CD14-positive monocyte (primary cell): Measurements from ENCODE around the gene ELMO2. TPM values are rescaled to one million over a fixed set of nuclear protein-coding genes. Genes with fewer than 3 reads are reported as not detected.

Experiments
- DNase-seq, 3 donors: peaks; one replicate each; pipeline ENCODE4 v3.0.0-alpha.2; 2011 to 2022
- H2AFZ ChIP-seq: 2 replicates; pipeline ENCODE4 v1.6.0; 2012; ENCODE audit warnings: mild to moderate bottlenecking, low read depth, low read length, inconsistent platforms; ENCODE audit not compliant: insufficient read depth, poor library complexity, severe bottlenecking
- H3K27ac ChIP-seq, 2 donors: 1 replicate in 1 of 2; 2 replicates in 1 of 2; pipeline ENCODE4 v1.5.1; 2012 to 2013; ENCODE audit warnings: low read length in 2 of 2, control low read depth in 1 of 2, inconsistent platforms in 1 of 2, low read depth in 1 of 2, mild to moderate bottlenecking in 1 of 2
- H3K27me3 ChIP-seq, 2 donors: one replicate each; pipeline versions ENCODE4 v1.6.0 to v1.6.1; 2011 to 2013; ENCODE audit warnings: low read length in 2 of 2; ENCODE audit not compliant: control insufficient read depth in 2 of 2, insufficient read depth in 2 of 2
- H3K36me3 ChIP-seq, 2 donors: replicated peaks in 1 of 2; 1 replicate in 1 of 2; 2 replicates in 1 of 2; pipeline versions ENCODE4 v1.5.1 to v1.6.1; 2012 to 2013; ENCODE audit warnings: low read length in 2 of 2, control low read depth in 1 of 2, inconsistent platforms in 1 of 2, mild to moderate bottlenecking in 1 of 2; ENCODE audit not compliant: insufficient read depth in 2 of 2, control insufficient read depth in 1 of 2
- H3K4me1 ChIP-seq, 2 donors: 1 replicate in 1 of 2; 2 replicates in 1 of 2; pipeline versions ENCODE4 v1.5.1 to v1.6.1; 2012 to 2013; ENCODE audit warnings: low read length in 2 of 2, control low read depth in 1 of 2, inconsistent platforms in 1 of 2, mild to moderate bottlenecking in 1 of 2, moderate library complexity in 1 of 2; ENCODE audit not compliant: insufficient read depth in 2 of 2, control insufficient read depth in 1 of 2
- H3K4me2 ChIP-seq: replicated peaks from 2 replicates; pipeline ENCODE3; 2012; ENCODE audit warnings: low read length, moderate library complexity, mild to moderate bottlenecking; ENCODE audit not compliant: poor library complexity, severe bottlenecking; ENCODE audit errors: extremely low read depth
- H3K4me3 ChIP-seq, 3 experiments: fragments of 200-600 bp in 1 of 3; sonication (generic) in 1 of 3; replicated peaks in 1 of 3; 1 replicate in 2 of 3; 2 replicates in 1 of 3; pipeline ENCODE4 v1.5.1; 2011 to 2013; ENCODE audit warnings: low read length in 3 of 3, mild to moderate bottlenecking in 3 of 3, control low read depth in 2 of 3, low read depth in 2 of 3, inconsistent platforms in 1 of 3, moderate library complexity in 1 of 3
- H3K79me2 ChIP-seq: 2 replicates; pipeline ENCODE4 v1.6.0; 2012; ENCODE audit warnings: mild to moderate bottlenecking, control low read depth, inconsistent platforms, low read length, moderate library complexity; ENCODE audit not compliant: insufficient read depth
- H3K9ac ChIP-seq: 2 replicates; pipeline ENCODE4 v1.6.0; 2017; ENCODE audit warnings: low read length, mild to moderate bottlenecking; ENCODE audit not compliant: insufficient read depth, poor library complexity, severe bottlenecking
- H3K9me3 ChIP-seq, 2 donors: replicated peaks in 1 of 2; 1 replicate in 1 of 2; 2 replicates in 1 of 2; pipeline versions ENCODE4 v1.5.1 to v1.6.1; 2012 to 2013; ENCODE audit warnings: low read length in 2 of 2, control low read depth in 1 of 2; ENCODE audit not compliant: control insufficient read depth in 1 of 2, insufficient read depth in 1 of 2
- H4K20me1 ChIP-seq: 2 replicates; pipeline ENCODE4 v1.6.0; 2012; ENCODE audit warnings: mild to moderate bottlenecking, low read length, control low read depth, moderate library complexity; ENCODE audit not compliant: insufficient read depth
- H3K27ac Mint-ChIP-seq, 7 donors: one replicate each; pipeline ENCODE4 v1.8.0; 2020; ENCODE audit warnings: mild to moderate bottlenecking in 7 of 7, mixed read lengths in 7 of 7, moderate library complexity in 6 of 7, inconsistent platforms in 2 of 7
- H3K27me3 Mint-ChIP-seq, 3 donors: one replicate each; pipeline ENCODE4 v1.8.0; 2021 to 2022; ENCODE audit warnings: low read depth in 3 of 3, mild to moderate bottlenecking in 3 of 3, mixed read lengths in 3 of 3, moderate library complexity in 3 of 3, inconsistent platforms in 1 of 3
- H3K36me3 Mint-ChIP-seq, 2 donors: one replicate each; pipeline ENCODE4 v1.8.0; 2020; ENCODE audit warnings: mixed read lengths in 2 of 2, inconsistent platforms in 1 of 2, mild to moderate bottlenecking in 1 of 2
- H3K4me1 Mint-ChIP-seq: one replicate; pipeline ENCODE4 v1.8.0; 2020; ENCODE audit warnings: mild to moderate bottlenecking, mixed read lengths
- H3K4me3 Mint-ChIP-seq, 2 donors: one replicate each; pipeline ENCODE4 v1.8.0; 2020; ENCODE audit warnings: mild to moderate bottlenecking in 2 of 2, mixed read lengths in 2 of 2, moderate library complexity in 1 of 2
- H3K9me3 Mint-ChIP-seq, 7 donors: one replicate each; pipeline ENCODE4 v1.8.0; 2020 to 2022; ENCODE audit warnings: mixed read lengths in 7 of 7, mild to moderate bottlenecking in 6 of 7, moderate library complexity in 6 of 7, inconsistent platforms in 2 of 7
- WGBS: methylation state at CpG from one replicate; pipeline ENCODE4 v1.1.5; 2013; ENCODE audit warnings: missing lambda C conversion rate; ENCODE audit not compliant: insufficient coverage; 5-methylcytosine and 5-hydroxymethylcytosine counted together
- intact Hi-C, 2 donors: fragments of 100-400 bp; cut with micrococcal nuclease; formaldehyde crosslinking; loops; one replicate each; pipeline versions ENCODE4 v1.15.0 to v1.15.1; 2023
- polyA plus RNA-seq, 3 donors: library from polyadenylated mRNA; depleted of rRNA in 1 of 3; unstranded in 2 of 3; stranded (reverse) in 1 of 3; fragments of 300-500 nt in 2 of 3; fragments of >200 nt in 1 of 3; fragmentation: Illumina TruSeq in 2 of 3; gene quantifications; 1 replicate in 2 of 3; 2 replicates in 1 of 3; pipeline ENCODE4 v1.2.3, GENCODE V29; 2012 to 2021
- TF ChIP-seq, protein P1 (sequence below): fragments of 200-600 bp; IDR thresholded peaks from one replicate; pipeline ENCODE4 v1.8.0; 2022; ENCODE audit warnings: antibody characterized with exemption, mild to moderate bottlenecking

Gene ELMO2
- polyA plus RNA-seq, 3 donors: 35.3 to 53.1 (median 42.3) TPM

DNA sequence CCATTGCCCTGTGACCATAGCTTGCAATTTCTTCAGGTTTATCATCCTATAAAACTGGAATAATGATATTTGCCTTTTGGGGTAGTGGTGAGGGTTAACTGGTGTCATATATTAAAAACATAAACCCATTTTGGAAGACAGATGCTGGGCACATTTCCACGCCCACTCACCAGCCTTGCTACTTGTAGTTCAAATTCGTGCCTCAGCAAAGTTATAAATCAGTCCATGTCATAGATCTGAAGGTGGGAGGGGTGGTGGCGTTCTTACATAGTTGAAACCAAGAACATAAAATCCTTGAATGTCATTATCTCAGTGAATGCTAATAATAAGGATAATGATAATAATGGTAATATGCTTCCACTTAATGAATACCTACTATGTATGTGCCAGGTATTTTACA is 9.4 kb upstream of the ELMO2 start:
- H3K27me3 Mint-ChIP-seq: peaks cover 3 to 16% (median 8%) of the 10 kb centered on the region in 3 donors

GRCh38 chr20:46414608-46415007 is 8.2 kb upstream of the ELMO2 start:
- no peaks in the 10 kb centered on the region for H4K20me1 ChIP-seq

More for the DNA sequence above, 9.4 kb upstream of the ELMO2 start:
- Histone ChIP-seq H3K4me3 (no peak overlapping the region), H3K4me1 (peaks cover 1 to 2% of the 10 kb centered on the region in 2 donors), H2AFZ (no peak overlapping the region), H3K4me2 (no peak overlapping the region), H3K36me3 (no peaks in the 10 kb centered on the region), H3K9me3 (no peaks in the 10 kb centered on the region), H3K79me2 (no peaks in the 10 kb centered on the region), H4K20me1 (no peaks in the 10 kb centered on the region), H3K27ac (no peak overlapping the region), H3K9ac (no peak overlapping the region), H3K27me3 (peaks cover 0 to 7% of the 10 kb centered on the region in 2 donors)
- TF ChIP-seq, protein P1, sequence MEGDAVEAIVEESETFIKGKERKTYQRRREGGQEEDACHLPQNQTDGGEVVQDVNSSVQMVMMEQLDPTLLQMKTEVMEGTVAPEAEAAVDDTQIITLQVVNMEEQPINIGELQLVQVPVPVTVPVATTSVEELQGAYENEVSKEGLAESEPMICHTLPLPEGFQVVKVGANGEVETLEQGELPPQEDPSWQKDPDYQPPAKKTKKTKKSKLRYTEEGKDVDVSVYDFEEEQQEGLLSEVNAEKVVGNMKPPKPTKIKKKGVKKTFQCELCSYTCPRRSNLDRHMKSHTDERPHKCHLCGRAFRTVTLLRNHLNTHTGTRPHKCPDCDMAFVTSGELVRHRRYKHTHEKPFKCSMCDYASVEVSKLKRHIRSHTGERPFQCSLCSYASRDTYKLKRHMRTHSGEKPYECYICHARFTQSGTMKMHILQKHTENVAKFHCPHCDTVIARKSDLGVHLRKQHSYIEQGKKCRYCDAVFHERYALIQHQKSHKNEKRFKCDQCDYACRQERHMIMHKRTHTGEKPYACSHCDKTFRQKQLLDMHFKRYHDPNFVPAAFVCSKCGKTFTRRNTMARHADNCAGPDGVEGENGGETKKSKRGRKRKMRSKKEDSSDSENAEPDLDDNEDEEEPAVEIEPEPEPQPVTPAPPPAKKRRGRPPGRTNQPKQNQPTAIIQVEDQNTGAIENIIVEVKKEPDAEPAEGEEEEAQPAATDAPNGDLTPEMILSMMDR: no peak
- no peaks in the 10 kb centered on the region for H3K36me3 Mint-ChIP-seq
- intact Hi-C loops: no loop called here
- no CpG with 5 or more reads among the region's 3 CpGs for WGBS
- DNase-seq: no peak
- no peak overlapping the region for H3K4me3 Mint-ChIP-seq
- peaks cover 4% of the 10 kb centered on the region for H3K4me1 Mint-ChIP-seq
- H3K27ac Mint-ChIP-seq: no peak overlapping the region
- H3K9me3 Mint-ChIP-seq: peaks cover 0 to 2% (median 0%) of the 10 kb centered on the region in 7 donors

More at GRCh38 chr20:46414608-46415007, 8.2 kb upstream of the ELMO2 start:
- Histone ChIP-seq H3K79me2 (no peaks in the 10 kb centered on the region), H2AFZ (no peak overlapping the region), H3K27ac (no peak overlapping the region), H3K36me3 (no peaks in the 10 kb centered on the region), H3K4me1 (peaks cover 4 to 7% of the 10 kb centered on the region in 2 donors), H3K9ac (no peak overlapping the region), H3K27me3 (peaks cover 0 to 6% of the 10 kb centered on the region in 2 donors), H3K4me3 (no peak overlapping the region), H3K9me3 (no peaks in the 10 kb centered on the region), H3K4me2 (no peak overlapping the region)
- TF ChIP-seq, protein P1: no peak
- peaks cover 3 to 14% (median 6%) of the 10 kb centered on the region in 3 donors for H3K27me3 Mint-ChIP-seq
- H3K9me3 Mint-ChIP-seq: peaks cover 0 to 2% (median 0%) of the 10 kb centered on the region in 7 donors
- peaks cover 8% of the 10 kb centered on the region for H3K4me1 Mint-ChIP-seq
- intact Hi-C loops: no loop called here
- WGBS: no CpG with 5 or more reads among the region's 5 CpGs
- no peak overlapping the region for H3K4me3 Mint-ChIP-seq
- H3K27ac Mint-ChIP-seq: no peak overlapping the region
- no peak for DNase-seq
- H3K36me3 Mint-ChIP-seq: no peaks in the 10 kb centered on the region
